Activated T-cell treated with anti-CD3 and anti-CD28 coated beads, Interleukin-2, amount 50 U/mL, for 48 hours (primary cell): Measurements from ENCODE around the gene PSG1.
A peak's percentile ranks its signal among the peaks of the same experiment; 100 is the strongest.
"Not testable (repeated sequence)": the region's sequence is repeated elsewhere in the genome, so short reads cannot be mapped to it uniquely, and the experiment has no call there.

ENCODE experiments used
- DNase-seq, 2 experiments: peaks; one replicate each; pipeline ENCODE4 v3.0.0-alpha.2; 2020

Gene PSG1

DNA sequence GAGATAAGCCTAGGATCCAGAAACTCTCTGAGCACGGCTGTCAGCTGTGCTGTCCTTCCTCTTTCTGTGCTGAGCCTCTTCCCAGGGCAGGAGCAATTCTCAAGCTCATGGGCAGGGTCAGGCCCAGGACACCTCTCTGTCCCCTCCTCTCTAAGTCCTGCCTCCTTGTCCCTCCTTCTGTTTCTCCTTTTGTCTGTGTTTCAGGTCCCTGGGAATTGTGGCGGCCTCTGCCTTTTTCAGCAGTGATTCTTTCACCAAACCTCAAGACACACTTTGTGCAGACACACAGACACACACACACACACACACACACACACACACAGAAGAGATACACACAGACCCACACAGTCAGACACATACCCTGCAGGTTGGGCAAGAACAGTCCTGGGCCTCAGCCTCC is at the start of gene PSG1:
Gene PSG1 (minus strand): TSS at position 101 of the 400 bp plus-strand sequence. CDS start 132 bp downstream, outside the sequence.
- DNase-seq = no peak

DNA sequence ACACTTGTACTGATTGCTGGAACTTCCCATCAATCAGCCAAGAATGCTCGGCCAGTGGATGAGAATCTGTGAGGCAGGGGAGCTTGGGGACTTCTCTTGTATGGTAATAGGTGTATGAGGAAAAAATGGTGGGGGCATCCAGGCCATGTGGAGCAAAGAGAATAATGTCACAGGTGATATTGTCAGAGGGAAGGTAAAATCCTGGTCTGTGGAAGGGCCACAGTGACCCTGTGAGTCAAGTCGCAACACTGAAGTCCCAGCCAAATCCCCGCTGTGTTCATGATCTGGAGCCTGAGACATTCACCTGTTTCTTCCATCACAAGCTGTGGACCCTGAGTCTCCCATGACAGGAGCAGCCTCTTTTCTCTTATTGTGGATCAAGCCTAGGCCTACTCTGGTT is 49.4 kb upstream of the PSG1 start:
- DNase-seq = no peak

DNA sequence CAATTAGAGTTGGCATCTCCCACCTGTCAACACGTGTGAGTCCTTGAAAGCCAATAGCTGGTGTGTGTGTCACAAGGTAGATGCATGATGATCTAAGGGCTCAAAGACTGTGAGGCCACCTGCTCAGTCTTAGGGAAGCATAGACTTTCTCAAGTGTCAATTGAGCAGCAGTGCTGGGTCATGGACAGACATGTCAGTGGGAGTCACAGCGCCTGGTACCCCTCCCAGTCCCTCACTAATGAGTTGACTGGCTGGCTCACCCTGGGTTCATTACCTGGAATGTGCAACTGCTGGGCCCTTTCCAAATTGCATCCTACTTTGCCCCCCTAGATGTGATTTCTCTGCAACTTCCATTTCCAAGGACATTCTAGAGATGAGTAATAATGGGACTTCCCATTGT is 47.3 kb upstream of the PSG1 start:
- no peak for DNase-seq

DNA sequence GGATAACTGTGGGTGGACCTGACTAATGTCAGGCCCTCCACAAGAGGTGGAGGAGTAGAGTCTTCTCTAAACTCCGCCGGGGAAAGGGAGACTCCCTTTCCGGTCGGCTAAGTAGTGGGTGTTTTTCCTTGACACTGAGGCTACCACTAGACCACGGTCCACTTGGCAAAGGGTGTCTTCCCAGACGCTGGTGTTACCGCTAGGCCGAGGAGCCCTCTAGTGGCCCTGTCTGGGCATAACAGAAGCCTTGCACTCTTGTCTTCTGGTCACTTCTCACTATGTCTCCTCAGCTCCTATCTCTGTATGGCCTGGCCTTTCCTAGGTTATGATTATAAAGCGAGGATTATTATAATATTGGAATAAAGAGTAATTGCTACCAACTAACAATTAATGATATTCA is 43.6 kb upstream of the PSG1 start:
- peak; percentile 36 to 55 for DNase-seq

DNA sequence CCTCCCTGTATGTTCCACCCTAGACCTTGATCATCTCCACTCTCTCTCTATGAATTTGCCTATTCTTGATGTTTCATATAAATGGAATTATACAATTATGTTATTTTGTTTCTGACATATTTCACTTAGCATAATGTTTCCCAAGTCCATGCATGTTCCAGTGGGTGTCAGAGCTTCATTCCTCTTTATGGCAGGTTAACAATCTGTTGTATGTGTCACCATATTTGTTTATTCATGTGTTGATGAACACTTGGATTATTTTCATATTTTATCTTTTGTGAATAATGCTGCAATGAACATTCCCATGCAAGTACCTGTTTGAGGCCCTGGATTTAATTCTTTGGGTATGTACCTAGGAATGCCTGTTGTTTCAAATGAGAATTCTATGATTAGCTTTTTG is 41.5 kb upstream of the PSG1 start:
- not testable (repeated sequence) for DNase-seq

DNA sequence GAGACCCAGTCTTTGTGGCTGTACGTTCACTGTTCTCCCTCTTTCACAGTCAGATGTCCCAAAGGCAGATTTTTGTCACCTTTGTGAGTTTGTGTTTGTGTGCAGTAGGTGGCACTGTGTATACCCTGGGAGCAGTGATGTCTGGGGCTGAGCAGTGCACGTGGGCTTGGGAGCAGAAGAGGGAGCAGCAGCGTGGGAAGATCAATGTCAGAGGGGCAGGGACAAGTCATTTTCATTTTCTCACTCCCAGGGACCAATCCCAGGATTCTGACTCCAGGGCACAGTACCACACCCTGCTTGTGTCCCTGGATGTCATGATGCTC is 40.2 kb upstream of the PSG1 start:
- no peak for DNase-seq

DNA sequence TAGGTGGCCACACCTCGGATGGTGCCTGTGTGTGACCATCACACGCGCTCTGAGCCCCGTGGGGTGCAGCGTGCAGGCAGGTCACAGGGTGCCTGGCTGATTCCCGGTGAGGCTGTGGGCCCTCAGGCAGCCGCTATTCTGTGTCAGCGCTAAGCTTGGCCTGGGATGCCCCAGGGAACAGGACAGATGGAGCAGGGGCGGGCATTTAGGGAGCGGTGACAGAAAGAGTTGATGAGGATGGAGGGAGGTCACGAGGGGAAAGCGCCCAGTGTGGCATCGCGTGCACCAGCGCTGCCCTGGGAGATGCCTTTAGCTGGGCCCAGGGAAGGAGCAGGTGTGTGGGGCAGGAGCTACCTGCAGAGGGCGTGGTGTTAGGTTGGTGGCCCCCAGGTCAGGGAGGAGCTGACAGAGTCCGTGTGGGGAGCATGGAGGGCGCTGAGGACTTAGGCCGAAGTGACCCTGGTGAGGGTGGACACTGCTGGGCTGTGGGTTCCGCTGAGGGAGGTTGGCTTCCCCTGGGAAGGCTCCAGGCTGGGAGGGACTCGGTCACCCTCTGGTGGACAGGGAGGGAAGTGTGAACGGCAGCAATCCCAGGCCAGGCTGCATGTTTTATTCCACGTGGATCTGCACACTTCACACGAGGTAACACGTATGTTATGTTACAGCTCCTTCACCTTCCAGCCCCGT is 39.7 kb upstream of the PSG1 start:
- DNase-seq = not testable (repeated sequence)

DNA sequence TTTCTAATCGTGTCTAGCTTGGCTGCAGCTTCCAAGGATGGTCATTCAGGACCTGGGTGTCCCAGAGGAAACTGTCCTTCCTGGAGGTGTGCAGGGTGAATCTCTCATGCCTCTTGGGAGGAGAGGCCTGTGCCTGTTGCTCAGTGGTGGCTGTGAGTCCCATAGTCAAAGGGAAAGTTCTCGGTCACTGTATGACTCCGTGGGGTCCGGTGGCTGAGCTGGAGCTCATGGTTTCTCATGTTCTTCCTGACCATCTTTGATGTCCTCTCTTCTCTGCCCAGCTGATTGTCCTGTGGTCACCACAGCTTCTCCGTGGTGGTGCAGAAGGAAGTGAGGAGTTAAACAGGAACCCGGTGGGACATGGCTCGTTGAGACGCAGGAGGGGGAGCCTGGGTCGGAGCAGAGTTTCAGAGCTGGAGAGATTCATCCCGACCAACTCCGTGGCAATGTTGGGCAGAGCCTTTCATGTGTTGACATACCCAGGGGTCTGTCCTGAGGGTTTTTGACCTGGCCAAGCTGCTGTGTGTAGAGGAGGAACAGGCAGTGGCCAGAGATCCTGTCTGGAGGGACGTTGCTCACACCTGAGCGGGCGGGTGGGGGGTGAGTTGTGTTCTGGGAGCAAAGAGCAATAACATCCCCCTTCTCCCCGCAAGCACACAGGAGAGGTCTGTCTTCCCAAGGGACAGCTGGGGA is 39.0 kb upstream of the PSG1 start:
- DNase-seq = not testable (repeated sequence)

DNA sequence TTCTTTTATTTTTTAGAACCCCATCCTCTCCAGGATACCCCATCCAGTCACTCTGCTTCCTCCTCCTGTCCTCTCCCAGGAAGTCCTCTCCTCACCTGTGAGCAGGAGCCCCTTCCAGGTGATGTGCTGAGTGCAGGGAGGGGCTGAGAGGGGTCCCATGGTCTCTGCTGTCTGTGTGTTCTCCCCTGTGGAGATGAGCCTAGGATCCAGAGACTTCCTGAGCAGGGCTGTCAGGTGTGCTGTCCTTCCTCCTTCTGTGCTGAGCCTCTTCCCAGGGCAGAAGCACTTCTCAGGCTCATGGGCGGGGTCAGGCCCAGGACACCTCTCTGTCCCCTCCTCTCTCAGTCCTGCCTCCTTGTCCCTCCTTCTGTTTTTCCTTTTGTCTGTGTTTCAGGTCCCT is 38.1 kb upstream of the PSG1 start, which contains the start of gene PSG6:
Gene PSG6 (minus strand): TSS at position 261 of the 400 bp plus-strand sequence. CDS start 102 bp downstream, at position 159.
- DNase-seq = not testable (repeated sequence)

DNA sequence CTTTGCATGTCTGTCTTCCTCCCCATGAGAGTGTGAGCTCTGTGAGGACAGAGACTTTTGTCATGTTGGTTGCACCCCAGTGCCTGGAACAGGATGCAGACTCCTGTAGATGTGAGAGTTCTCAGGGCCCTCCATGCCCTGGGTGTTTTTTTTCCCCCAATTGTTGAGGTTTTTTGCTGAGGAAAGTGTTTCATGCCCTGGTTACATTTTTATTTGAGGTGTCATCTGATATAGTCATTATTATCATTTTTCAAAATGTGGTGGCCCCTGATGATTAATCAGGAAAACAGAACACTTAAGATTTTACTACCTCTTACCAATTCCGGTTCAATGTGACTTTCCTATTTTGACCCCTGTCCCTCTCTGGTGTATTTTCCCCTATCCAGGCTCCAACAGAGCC is 37.4 kb upstream of the PSG1 start:
- not testable (repeated sequence) for DNase-seq

DNA sequence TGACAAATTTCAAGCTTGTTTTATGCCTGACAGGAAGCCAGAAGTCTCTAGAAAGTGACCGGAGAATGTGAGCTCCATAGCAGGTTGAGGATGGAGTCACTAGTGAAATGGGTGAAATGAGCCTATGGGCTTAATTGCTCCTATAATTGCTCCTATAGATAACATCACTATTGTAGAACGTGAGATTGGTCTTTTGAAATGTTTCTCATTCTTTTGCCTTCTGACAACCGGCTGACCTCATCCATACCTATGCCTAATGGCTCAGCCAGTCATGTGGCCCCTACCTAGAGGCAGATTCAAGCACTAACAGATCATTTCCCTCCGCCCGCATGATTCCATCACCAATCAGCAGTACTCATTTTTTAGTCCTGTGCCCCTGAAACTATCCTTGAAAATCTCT is 34.0 kb upstream of the PSG1 start:
- DNase-seq = not testable (repeated sequence)

DNA sequence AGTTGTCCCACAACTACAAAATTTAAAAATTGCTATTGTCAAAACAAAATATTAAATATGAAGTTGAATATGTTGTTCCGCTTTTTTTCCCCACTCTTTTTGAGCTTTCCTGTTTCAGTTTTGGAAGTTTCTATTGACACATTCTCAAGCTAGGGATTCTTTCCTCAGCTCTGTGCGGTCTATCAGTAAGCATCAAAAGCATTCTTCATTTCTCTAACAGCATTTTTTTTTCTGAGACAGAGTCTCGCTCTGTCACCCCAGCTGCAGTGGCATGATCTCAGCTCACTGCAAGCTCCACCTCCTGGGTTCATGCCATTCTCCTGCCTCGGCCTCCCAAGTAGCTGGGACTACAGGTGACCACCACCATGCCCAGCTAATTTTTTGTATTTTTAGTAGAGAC is 33.4 kb upstream of the PSG1 start:
- not testable (repeated sequence) for DNase-seq

DNA sequence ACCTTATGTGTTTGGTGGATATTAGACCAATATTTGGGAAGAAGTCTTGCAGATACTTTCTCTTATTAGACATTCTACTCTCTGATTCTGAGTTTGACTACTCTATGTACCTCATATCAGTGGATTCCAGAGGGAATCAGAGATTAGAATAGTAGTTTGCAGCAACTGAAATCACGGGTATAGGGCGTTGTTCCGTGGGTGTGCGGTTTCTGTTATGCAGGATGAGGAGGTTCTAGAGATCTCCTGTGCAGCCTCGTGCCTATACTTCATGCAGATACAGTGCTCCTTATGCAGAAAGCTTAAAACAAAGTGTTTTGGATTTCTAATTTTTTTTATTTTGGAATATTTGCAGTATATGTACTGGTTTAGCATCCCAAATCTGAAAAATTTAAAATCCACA is 32.2 kb upstream of the PSG1 start:
- DNase-seq = not testable (repeated sequence)

DNA sequence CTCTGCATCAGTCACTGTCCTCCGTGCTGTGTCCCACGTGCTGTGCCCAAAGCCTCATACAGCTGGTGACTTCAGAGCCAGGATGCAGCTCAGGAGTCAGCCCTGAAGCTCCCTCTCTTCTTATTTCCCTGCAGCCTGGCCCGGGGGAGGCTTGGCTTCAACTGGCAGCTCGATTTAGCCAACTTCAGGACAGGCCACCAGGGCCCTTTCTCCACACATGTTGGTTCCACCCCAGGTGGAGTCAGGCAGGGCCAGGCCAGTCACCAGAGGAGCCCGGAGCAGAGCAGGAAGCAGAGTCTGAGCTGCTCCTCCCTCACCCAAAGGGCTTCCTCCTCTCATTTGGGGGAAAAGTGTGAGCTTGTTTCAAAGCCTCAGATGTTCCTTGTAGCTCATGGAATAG is 26.6 kb upstream of the PSG1 start:
- DNase-seq = not testable (repeated sequence)

DNA sequence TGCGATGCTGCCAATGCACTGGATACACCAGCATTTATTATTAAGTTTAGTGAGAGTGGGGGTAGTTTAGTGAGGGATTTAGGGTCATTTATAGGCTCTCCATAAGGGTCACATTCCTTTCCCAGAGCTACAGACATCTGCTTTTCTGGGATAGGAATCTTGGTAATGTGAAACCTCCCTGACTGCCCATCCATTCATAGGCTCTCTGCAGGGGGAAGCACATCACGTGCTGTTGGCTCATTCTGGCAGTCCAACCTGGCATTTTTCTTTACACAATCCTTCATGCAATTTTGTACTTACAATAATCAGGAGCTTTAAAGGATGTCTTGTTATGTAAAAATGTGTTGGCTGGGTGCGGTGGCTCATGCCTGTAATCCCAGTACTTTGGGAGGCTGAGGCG is 21.0 kb upstream of the PSG1 start:
- DNase-seq = not testable (repeated sequence)

DNA sequence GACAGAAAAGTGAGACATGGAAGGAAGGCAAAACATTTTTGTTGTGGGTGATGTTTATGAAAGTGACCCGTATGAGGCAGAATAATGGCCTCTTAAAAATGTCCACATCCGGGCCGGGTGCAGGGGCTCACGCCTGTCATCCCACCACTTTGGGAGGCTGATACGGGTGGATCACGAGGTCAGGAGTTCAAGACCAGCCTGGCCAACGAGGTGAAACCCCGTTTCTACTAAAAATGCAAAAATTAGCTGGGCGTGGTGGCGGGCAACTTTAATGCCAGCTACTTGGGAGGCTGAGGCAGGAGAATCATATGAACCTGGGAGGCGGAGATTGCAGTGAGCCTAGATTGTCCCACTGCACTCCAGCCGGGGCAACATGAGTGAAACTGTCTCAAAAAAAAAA is 20.2 kb upstream of the PSG1 start:
- not testable (repeated sequence) for DNase-seq

DNA sequence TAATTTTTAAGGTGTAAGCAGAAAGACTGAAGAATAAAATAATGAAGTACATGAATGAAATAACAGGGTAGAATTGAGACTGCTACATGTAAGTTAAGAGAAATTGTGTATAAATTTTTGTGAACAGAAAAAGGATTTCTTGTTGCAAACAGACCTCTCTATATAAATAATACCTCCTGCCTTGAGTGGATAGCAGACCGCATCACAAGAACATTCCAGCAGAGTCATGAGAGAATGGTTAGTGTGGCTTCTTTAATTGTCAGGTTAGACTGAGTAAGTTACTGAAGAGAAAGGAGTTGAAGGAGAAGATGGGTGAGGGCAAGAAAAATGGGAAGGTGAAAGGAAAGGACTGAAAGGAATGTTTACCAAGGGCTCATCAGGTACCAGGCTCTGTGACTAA is 19.6 kb upstream of the PSG1 start:
- not testable (repeated sequence) for DNase-seq

DNA sequence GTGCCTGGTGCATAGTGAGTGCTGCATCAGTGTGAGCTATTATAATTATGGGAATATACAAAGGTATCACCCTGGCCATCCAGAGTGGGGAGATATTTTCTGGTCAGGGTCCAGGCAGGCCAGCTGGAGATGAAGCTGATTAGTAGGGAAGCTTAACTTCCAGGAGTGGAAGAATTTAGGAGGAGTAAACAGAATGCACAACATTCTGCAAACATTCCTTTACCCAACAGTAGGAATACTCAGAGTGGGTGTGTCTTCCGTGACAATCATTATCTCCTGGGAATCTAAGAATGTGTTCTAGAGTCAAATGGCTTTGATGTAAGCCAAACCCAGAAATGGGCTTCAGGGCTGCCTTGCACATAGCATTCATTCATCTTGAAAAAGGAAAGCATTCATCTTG is 19.1 kb upstream of the PSG1 start:
- not testable (repeated sequence) for DNase-seq

DNA sequence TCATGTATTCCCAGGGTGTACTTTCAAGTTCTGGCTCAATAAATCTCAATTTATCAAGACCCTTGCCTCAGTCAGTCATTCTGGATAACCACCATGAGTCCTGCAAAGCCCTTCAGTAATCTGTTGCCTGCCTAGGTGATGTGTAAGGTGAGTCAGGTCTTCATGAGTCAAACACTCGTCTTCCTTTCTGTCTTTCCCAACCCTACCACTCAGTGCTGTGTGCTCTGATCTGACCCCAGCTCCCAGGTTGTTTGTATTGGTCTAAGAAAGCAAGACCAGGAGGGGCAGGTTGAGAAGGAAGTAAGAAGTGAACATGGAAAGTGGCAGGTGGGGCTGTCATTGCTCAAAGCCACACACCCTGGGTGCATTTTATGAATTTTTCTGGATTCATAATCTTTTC is 18.2 kb upstream of the PSG1 start:
- DNase-seq = not testable (repeated sequence)

DNA sequence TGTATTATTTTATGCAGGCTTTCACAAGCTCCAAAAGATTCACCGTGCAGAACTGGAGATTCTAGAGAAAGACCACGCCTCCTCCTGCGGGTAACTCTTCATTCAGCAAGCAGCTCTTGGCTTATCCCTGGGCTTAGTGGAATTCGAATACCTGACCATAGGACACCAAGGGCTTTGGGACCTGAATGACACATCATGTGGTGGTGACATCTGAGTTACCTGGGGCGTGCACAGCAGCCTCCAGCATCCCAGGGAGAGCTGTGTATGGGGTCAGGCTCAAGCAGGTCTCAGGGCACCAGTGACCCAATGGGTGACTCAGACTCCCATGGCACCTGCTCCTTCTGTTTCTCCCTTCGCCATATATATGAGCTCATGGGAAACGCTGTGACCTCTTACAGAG is 10.9 kb upstream of the PSG1 start:
- DNase-seq = not testable (repeated sequence)

DNA sequence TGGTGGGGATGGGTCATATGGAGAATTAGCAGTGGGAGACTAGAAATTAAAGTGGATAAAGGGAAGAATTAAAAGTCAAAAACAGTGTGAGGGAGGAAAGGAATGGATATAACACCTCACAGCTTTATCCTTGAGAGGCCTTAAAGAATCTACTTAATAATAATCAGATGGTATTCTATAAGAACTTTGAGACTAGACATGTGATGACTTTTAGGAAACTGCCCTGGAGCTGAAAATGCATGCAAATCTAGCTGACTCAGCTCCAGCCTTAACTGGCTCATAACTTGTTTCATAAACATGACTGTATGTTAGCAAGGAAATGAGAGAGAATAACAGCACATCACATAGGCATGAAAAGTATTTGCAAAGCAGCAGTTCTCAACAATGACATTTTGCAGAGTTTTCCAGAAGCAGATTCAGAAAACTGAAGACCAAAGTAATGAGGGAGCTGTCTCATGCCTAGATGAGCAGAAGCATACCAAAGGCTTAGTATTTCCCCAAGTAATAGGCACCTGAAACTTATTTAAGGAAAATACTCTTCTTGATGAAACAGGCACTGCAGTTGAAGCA is 8.4 kb upstream of the PSG1 start:
- DNase-seq = not testable (repeated sequence)

DNA sequence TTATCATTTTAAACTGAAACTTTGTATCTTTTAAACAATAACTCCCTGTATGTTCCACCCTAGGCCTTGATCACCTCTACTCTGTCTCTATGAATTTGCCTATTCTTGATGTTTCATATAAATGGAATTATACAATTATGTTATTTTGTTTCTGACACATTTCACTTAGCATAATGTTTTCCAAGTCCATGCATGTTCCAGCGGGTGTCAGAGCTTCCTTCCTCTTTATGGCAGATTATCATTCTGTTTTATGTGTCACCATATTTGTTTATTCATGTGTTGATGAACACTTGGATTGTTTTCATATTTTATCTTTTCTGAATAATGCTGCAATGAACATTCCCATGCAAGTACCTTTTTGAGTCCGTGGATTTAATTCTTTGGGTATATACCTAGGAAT is 3.2 kb upstream of the PSG1 start:
- DNase-seq = not testable (repeated sequence)

DNA sequence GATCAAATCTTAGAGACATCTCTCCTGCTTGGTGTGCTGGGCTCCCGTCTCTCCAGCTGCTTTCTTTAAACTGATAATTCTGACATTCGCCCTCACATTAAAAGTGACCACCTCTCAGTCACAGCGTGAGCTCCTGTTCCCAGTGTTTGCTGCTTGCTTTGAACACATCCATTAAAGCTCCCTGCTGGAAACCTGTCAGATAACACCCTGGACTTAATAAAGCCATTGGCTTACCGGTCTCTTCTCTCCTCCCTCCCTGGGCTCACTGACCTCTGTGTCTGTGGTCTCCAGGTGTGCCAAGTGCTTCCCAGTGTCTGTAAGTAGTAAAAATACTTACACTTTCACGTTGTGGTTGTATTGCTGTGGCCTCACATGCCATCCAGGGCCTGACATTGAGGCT is 2.5 kb upstream of the PSG1 start:
- not testable (repeated sequence) for DNase-seq

DNA sequence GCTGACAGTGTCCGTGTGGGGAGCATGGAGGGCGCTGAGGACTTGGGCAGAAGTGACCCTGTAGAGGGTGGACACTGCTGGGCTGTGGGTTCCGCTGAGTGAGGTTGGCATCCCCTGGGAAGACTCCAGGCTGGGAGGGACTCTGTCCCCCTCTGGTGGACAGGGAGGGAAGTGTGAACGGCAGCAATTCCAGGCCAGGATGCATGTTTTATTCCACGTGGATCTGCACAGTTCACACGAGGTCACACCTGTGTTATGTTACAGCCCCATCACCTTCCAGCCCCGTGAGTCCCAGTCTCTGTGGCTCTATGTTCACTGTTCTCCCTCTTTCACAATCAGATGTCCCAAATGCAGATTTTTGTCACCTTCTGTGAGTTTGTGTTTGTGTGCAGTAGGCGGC is 1.8 kb upstream of the PSG1 start:
- peak in 1 of 2 experiments; percentile 19 for DNase-seq
